ENCODE results near the gene PLCXD1. TPM values are rescaled to one million over a fixed set of nuclear protein-coding genes. Genes with fewer than 3 reads are reported as not detected.

PLCXD1 gene
- polyA plus RNA-seq, 2 of the 4 experiments (the other 2 are of a cell fraction) = 64.6 to 67.9 TPM

DNA sequence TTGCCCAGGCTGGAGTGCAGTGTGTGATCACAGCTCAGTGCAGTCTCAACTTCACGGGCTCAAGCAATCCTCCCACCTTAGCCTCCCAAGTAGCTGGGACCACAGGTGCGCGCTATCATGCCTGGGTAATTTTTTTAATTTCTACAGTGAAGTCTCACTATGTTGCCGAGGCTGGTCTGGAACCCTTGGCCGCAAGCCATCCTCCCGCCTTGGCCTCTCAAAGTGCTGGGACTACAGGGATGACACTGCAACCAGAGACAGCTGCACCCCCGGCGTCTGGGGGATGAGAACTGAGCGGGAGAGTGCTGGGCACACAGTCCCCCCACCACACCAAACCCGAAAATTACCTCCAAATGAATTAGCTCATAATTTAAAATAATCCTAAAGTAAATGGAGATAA lies 70.6 kb downstream of the PLCXD1 start:
- Histone ChIP-seq H3K4me1 (no peaks in the 10 kb centered on the region), H3K4me2 (no peak overlapping the region), H3K9me3 (no peaks in the 10 kb centered on the region), H3K4me3 (no peak overlapping the region), H3K27ac (no peak overlapping the region)
- no peak for ATAC-seq
- no peak for DNase-seq (ENCODE audit: low read depth in 1 of 2, low spot score in 1 of 2)
- POLR2A ChIA-PET = no interaction called here
- TF ChIP-seq EP300 (IDR thresholded peaks at IDR 0.05) = no peak
- TF ChIP-seq ZC3H11A (IDR thresholded peaks at IDR 0.05) = no peak
- no peak for TF ChIP-seq POLR2A (IDR thresholded peaks at IDR 0.05; ENCODE audit: low read length)
- TF ChIP-seq CHD4 (IDR thresholded peaks at IDR 0.05; ENCODE audit: borderline replicate concordance) = no peak
- TF ChIP-seq KDM1A (IDR thresholded peaks at IDR 0.05; ENCODE audit: low read depth) = no peak
- TF ChIP-seq, protein P1, sequence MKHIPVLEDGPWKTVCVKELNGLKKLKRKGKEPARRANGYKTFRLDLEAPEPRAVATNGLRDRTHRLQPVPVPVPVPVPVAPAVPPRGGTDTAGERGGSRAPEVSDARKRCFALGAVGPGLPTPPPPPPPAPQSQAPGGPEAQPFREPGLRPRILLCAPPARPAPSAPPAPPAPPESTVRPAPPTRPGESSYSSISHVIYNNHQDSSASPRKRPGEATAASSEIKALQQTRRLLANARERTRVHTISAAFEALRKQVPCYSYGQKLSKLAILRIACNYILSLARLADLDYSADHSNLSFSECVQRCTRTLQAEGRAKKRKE (CRISPR knock-in tag; IDR thresholded peaks at IDR 0.05; ENCODE audit: low read depth) = no peak
- CTCF ChIA-PET = no interaction called here
- FAIRE-seq = no peak
- 87% methylated on average over 10 of the region's 10 CpGs for WGBS (ENCODE audit: missing lambda C conversion rate)

DNA sequence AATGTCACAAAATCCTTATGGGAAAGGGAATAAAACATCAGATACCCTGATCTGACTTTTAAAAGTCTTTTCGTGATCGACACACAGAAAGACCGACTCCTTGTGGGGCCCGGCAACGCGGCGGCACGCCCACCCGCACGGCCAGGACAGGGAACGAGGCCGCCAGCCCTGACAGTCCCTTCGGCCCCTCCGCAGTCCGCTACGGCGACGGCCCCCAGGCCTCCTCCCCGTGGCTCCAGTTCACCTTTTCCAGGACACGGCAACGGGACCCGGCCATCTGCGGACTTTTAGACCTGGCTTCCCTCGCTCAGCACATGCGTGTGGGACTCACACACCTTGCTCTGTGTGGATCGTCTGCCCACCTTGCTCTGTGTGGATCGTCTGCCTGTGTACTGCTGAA lies 71.0 kb downstream of the PLCXD1 start:
- WGBS (ENCODE audit: missing lambda C conversion rate) = 94% methylated on average over 27 of the region's 27 CpGs
- no peak for ATAC-seq
- POLR2A ChIA-PET = no interaction called here

DNA sequence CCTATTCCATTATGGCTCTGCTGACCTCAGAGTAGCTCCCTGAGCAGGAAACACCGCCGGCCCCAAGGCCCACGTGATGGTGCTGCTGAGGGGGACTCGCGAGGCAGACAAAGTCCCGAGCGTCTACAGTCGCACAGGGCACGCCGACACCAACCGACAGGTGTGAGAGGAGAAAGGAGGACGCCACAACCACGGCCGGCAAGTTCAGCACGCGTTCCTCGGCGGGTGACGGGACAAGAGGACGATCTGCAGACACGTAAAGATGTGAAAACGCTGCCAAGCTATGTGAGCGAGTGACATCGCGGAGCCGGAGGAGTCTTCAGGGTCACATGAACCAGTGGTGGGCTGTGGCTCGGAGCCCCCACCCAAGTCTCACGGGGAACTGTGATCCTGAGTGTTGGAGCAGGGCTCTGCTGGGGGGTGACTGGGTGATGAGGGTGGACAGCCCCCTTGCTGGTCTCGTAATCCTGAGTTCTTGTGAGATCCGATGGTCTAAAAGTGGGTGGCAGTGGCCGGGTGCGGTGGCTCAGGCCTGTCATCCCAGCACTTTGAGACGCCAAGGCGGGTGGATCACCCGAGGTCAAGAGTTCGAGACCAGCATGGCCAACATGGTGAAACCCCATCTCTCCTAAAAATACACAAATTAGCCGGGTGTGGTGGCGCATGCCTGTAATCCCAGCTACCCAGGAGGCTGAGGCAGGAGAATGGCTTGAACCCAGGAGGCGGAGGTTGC lies 71.6 kb downstream of the PLCXD1 start:
- ATAC-seq (no peak), FAIRE-seq (no peak)
- 93% methylated on average over 37 of the region's 39 CpGs for WGBS (ENCODE audit: missing lambda C conversion rate)

More for the DNA sequence above, 71.0 kb downstream of the PLCXD1 start:
- Histone ChIP-seq H3K27ac (no peak overlapping the region), H3K9me3 (no peaks in the 10 kb centered on the region), H3K4me2 (no peak overlapping the region), H3K4me3 (no peak overlapping the region), H3K4me1 (no peaks in the 10 kb centered on the region)
- FAIRE-seq (no peak), DNase-seq (ENCODE audit: low read depth in 1 of 2, low spot score in 1 of 2) (no peak)
- TF ChIP-seq BHLHE40 (IDR thresholded peaks at IDR 0.05; ENCODE audit: low read depth, low read length) (no peak), RCOR1 (IDR thresholded peaks at IDR 0.05; ENCODE audit: low read depth, low read length) (no peak), PHF8 (IDR thresholded peaks at IDR 0.05; ENCODE audit: borderline replicate concordance, low read depth) (no peak), SMC3 (IDR thresholded peaks at IDR 0.05) (no peak), CBX2 (IDR thresholded peaks at IDR 0.05; ENCODE audit: borderline replicate concordance, low read depth) (no peak), CBX8 (IDR thresholded peaks at IDR 0.05) (no peak), CHD4 (IDR thresholded peaks at IDR 0.05; ENCODE audit: borderline replicate concordance) (no peak), FOSL2 (IDR thresholded peaks at IDR 0.05) (no peak), FOSL2 (CRISPR knock-in tag; IDR thresholded peaks at IDR 0.05) (no peak), HEYL (CRISPR knock-in tag; IDR thresholded peaks at IDR 0.05) (no peak), HDAC2 (IDR thresholded peaks at IDR 0.05) (no peak), TP53 (CRISPR knock-in tag; IDR thresholded peaks at IDR 0.05) (no peak), GATA3 (IDR thresholded peaks at IDR 0.05; ENCODE audit: borderline replicate concordance) (no peak), CHD2 (IDR thresholded peaks at IDR 0.05; ENCODE audit: low read length, partially characterized antibody) (no peak), ZFP36 (IDR thresholded peaks at IDR 0.05; ENCODE audit: borderline replicate concordance, partially characterized antibody) (no peak), MAFK (IDR thresholded peaks at IDR 0.05; ENCODE audit: partially characterized antibody) (no peak)
- TF ChIP-seq, protein P2, sequence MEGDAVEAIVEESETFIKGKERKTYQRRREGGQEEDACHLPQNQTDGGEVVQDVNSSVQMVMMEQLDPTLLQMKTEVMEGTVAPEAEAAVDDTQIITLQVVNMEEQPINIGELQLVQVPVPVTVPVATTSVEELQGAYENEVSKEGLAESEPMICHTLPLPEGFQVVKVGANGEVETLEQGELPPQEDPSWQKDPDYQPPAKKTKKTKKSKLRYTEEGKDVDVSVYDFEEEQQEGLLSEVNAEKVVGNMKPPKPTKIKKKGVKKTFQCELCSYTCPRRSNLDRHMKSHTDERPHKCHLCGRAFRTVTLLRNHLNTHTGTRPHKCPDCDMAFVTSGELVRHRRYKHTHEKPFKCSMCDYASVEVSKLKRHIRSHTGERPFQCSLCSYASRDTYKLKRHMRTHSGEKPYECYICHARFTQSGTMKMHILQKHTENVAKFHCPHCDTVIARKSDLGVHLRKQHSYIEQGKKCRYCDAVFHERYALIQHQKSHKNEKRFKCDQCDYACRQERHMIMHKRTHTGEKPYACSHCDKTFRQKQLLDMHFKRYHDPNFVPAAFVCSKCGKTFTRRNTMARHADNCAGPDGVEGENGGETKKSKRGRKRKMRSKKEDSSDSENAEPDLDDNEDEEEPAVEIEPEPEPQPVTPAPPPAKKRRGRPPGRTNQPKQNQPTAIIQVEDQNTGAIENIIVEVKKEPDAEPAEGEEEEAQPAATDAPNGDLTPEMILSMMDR (IDR thresholded peaks at IDR 0.05) = no peak
- TF ChIP-seq, protein P3, sequence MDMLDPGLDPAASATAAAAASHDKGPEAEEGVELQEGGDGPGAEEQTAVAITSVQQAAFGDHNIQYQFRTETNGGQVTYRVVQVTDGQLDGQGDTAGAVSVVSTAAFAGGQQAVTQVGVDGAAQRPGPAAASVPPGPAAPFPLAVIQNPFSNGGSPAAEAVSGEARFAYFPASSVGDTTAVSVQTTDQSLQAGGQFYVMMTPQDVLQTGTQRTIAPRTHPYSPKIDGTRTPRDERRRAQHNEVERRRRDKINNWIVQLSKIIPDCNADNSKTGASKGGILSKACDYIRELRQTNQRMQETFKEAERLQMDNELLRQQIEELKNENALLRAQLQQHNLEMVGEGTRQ (IDR thresholded peaks at IDR 0.05) = no peak
- CTCF ChIA-PET = no interaction called here

More for the DNA sequence above, 71.6 kb downstream of the PLCXD1 start:
- POLR2A ChIA-PET = no interaction called here
- CTCF ChIA-PET = no interaction called here
- Histone ChIP-seq H3K9me3 (no peaks in the 10 kb centered on the region), H3K4me1 (peaks cover 4% of the 10 kb centered on the region; the same call in 1 of the 3 replicates), H3K27ac (no peak overlapping the region), H3K4me3 (no peak overlapping the region), H3K4me2 (no peak overlapping the region)
- no peak for DNase-seq (ENCODE audit: low read depth in 1 of 2, low spot score in 1 of 2)
- no peak for TF ChIP-seq FOSB (CRISPR knock-in tag; IDR thresholded peaks at IDR 0.05)
- no peak for TF ChIP-seq POLR2AphosphoS2 (conservative IDR thresholded peaks at IDR 0.05; ENCODE audit: low read length)
- TF ChIP-seq TP53 (CRISPR knock-in tag; IDR thresholded peaks at IDR 0.05) = no peak
- no peak for TF ChIP-seq ZC3H11A (IDR thresholded peaks at IDR 0.05)
- TF ChIP-seq, protein P3 (IDR thresholded peaks at IDR 0.05) = no peak
- no peak for TF ChIP-seq ZNF302 (CRISPR knock-in tag; IDR thresholded peaks at IDR 0.05)
- no peak for TF ChIP-seq CBX8 (IDR thresholded peaks at IDR 0.05)
- TF ChIP-seq RCOR1 (IDR thresholded peaks at IDR 0.05; ENCODE audit: low read depth, low read length) = no peak
- no peak for TF ChIP-seq HDAC2 (IDR thresholded peaks at IDR 0.05)
- TF ChIP-seq KDM5A (IDR thresholded peaks at IDR 0.05) = no peak

All from A549 (cell line).